ENCODE results near the gene ADGRL3.

Gene ADGRL3

GRCh38 chr4:61531188-61531587, 331.1 kb downstream of the ADGRL3 start:
- FAIRE-seq (no peak), DNase-seq (ENCODE audit: insufficient read length, low spot score) (no peak)

GRCh38 chr4:61532336-61533000, 332.3 kb downstream of the ADGRL3 start:
- no peak for FAIRE-seq
- DNase-seq (ENCODE audit: insufficient read length, low spot score) = no peak

GRCh38 chr4:61533140-61533539, 333.0 kb downstream of the ADGRL3 start:
- no peak for DNase-seq (ENCODE audit: insufficient read length, low spot score)
- no peak for FAIRE-seq

GRCh38 chr4:61540944-61541343, 340.8 kb downstream of the ADGRL3 start:
- FAIRE-seq (no peak), DNase-seq (ENCODE audit: insufficient read length, low spot score) (no peak)

- no peak for DNase-seq (ENCODE audit: insufficient read length, low spot score)
- no peak for FAIRE-seq
Observed at GRCh38 chr4:61541459-61541858, 341.3 kb downstream of the ADGRL3 start.

- FAIRE-seq (no peak), DNase-seq (ENCODE audit: insufficient read length, low spot score) (no peak)
Observed at GRCh38 chr4:61543976-61544375, 343.9 kb downstream of the ADGRL3 start.

- DNase-seq (ENCODE audit: insufficient read length, low spot score) = no peak
- no peak for FAIRE-seq
Observed at GRCh38 chr4:61545902-61546480, 345.9 kb downstream of the ADGRL3 start.

- no peak for DNase-seq (ENCODE audit: insufficient read length, low spot score)
- no peak for FAIRE-seq
Observed at GRCh38 chr4:61549336-61549735, 349.2 kb downstream of the ADGRL3 start.

GRCh38 chr4:61553557-61554125, 353.5 kb downstream of the ADGRL3 start:
- FAIRE-seq = no peak
- DNase-seq (ENCODE audit: insufficient read length, low spot score) = no peak

GRCh38 chr4:61555789-61556188, 355.7 kb downstream of the ADGRL3 start:
- FAIRE-seq (no peak), DNase-seq (ENCODE audit: insufficient read length, low spot score) (no peak)

- FAIRE-seq (no peak), DNase-seq (ENCODE audit: insufficient read length, low spot score) (no peak)
Observed at GRCh38 chr4:61556277-61556676, 356.2 kb downstream of the ADGRL3 start.

- no peak for FAIRE-seq
Observed at GRCh38 chr4:61559396-61559795, 359.3 kb downstream of the ADGRL3 start.

GRCh38 chr4:61561028-61561427, 360.9 kb downstream of the ADGRL3 start:
- DNase-seq (ENCODE audit: insufficient read length, low spot score) (no peak), FAIRE-seq (no peak)

More at GRCh38 chr4:61559396-61559795, 359.3 kb downstream of the ADGRL3 start:
- DNase-seq (ENCODE audit: insufficient read length, low spot score) = no peak

GRCh38 chr4:61571761-61572559, 371.8 kb downstream of the ADGRL3 start:
- FAIRE-seq (no peak), DNase-seq (ENCODE audit: insufficient read length, low spot score) (peak; percentile 10)

GRCh38 chr4:61575796-61576195, 375.7 kb downstream of the ADGRL3 start:
- DNase-seq (ENCODE audit: insufficient read length, low spot score) (no peak), FAIRE-seq (no peak)

GRCh38 chr4:61579786-61580185, 379.7 kb downstream of the ADGRL3 start:
- FAIRE-seq = no peak
- DNase-seq (ENCODE audit: insufficient read length, low spot score) = no peak

- no peak for FAIRE-seq
- DNase-seq (ENCODE audit: insufficient read length, low spot score) = no peak
Observed at GRCh38 chr4:61580721-61581377, 380.7 kb downstream of the ADGRL3 start.

- FAIRE-seq = no peak
- DNase-seq (ENCODE audit: insufficient read length, low spot score) = no peak
Observed at GRCh38 chr4:61583696-61584095, 383.6 kb downstream of the ADGRL3 start.

- FAIRE-seq = no peak
- DNase-seq (ENCODE audit: insufficient read length, low spot score) = no peak
Observed at GRCh38 chr4:61588621-61589402, 388.7 kb downstream of the ADGRL3 start.

- DNase-seq (ENCODE audit: insufficient read length, low spot score) (no peak), FAIRE-seq (no peak)
Observed at GRCh38 chr4:61590881-61591280, 390.8 kb downstream of the ADGRL3 start.

Data from HTR-8/SVneo (cell line).